Natural killer cell (primary cell): ENCODE data around the gene PPP4R3B. TPM values are rescaled to one million over a fixed set of nuclear protein-coding genes. Genes with fewer than 3 reads are reported as not detected.

ENCODE experiments used
- ATAC-seq, 3 donors: fragments of 150-1000 bp in 2 of 3; fragments of 200-7000 bp in 1 of 3; cut with Tn5 transposase; 1 replicate in 1 of 3; 2 replicates in 2 of 3; pipeline ENCODE4 v1.10.0; 2021; ENCODE audit warnings: mild to moderate bottlenecking in 2 of 3, moderate library complexity in 2 of 3
- DNase-seq, 2 donors: peaks; one replicate each; pipeline versions ENCODE4 v3.0.0 to v3.0.0-alpha.2; 2013 to 2021; ENCODE audit warnings: mixed read lengths in 1 of 2
- H3K27ac ChIP-seq: one replicate; pipeline ENCODE4 v1.5.1; 2013; ENCODE audit warnings: mild to moderate bottlenecking, low read length
- H3K27me3 ChIP-seq: one replicate; pipeline ENCODE4 v1.6.1; 2013; ENCODE audit warnings: low read length; ENCODE audit not compliant: control insufficient read depth, insufficient read depth
- H3K36me3 ChIP-seq: one replicate; pipeline ENCODE4 v1.6.1; 2013; ENCODE audit warnings: low read length; ENCODE audit not compliant: control insufficient read depth, insufficient read depth
- H3K4me1 ChIP-seq: one replicate; pipeline ENCODE4 v1.6.1; 2013; ENCODE audit warnings: low read length; ENCODE audit not compliant: control insufficient read depth, insufficient read depth
- H3K4me3 ChIP-seq: one replicate; pipeline ENCODE4 v1.5.1; 2013; ENCODE audit warnings: low read length
- H3K9me3 ChIP-seq: one replicate; pipeline ENCODE4 v1.6.1; 2013; ENCODE audit warnings: low read length; ENCODE audit not compliant: control insufficient read depth, insufficient read depth
- H3K27ac Mint-ChIP-seq, 2 donors: one replicate each; pipeline ENCODE4 v1.8.0; 2022; ENCODE audit warnings: mild to moderate bottlenecking in 2 of 2, mixed read lengths in 2 of 2, moderate library complexity in 1 of 2
- H3K27me3 Mint-ChIP-seq, 2 donors: one replicate each; pipeline ENCODE4 v1.8.0; 2022; ENCODE audit warnings: low read depth in 2 of 2, mixed read lengths in 2 of 2
- H3K36me3 Mint-ChIP-seq: one replicate; pipeline ENCODE4 v1.8.0; 2022; ENCODE audit warnings: mixed read lengths
- H3K4me1 Mint-ChIP-seq, 2 donors: one replicate each; pipeline ENCODE4 v1.8.0; 2022; ENCODE audit warnings: mixed read lengths in 2 of 2
- H3K4me3 Mint-ChIP-seq: one replicate; pipeline ENCODE4 v1.8.0; 2022; ENCODE audit warnings: mild to moderate bottlenecking, moderate library complexity, mixed read lengths
- H3K9me3 Mint-ChIP-seq, 2 donors: one replicate each; pipeline ENCODE4 v1.8.0; 2022; ENCODE audit warnings: mixed read lengths in 2 of 2
- WGBS: methylation state at CpG from one replicate; pipeline ENCODE4 v1.1.7; 2013; ENCODE audit warnings: missing lambda C conversion rate; ENCODE audit not compliant: insufficient coverage; 5-methylcytosine and 5-hydroxymethylcytosine counted together
- intact Hi-C: fragments of 100-400 bp; cut with micrococcal nuclease; formaldehyde crosslinking; loops from one replicate; pipeline ENCODE4 v1.14.2; 2022
- total RNA-seq, 4 donors: library from RNA; stranded (reverse); fragments of 120-200 nt in 1 of 4; gene quantifications; one replicate each; pipeline versions ENCODE4 v1.2.3 to v1.2.4, GENCODE V29; 2013 to 2022
- TF ChIP-seq, protein P1 (sequence below): fragments of 200-600 bp; IDR thresholded peaks from one replicate; pipeline ENCODE4 v1.8.0; 2022; ENCODE audit warnings: antibody characterized with exemption

PPP4R3B gene
- total RNA-seq, 3 donors from 2014 or later (not counting 1 experiment from before 2014, with no cell fraction given): 65.1 to 97.9 (median 84.9) TPM

DNA sequence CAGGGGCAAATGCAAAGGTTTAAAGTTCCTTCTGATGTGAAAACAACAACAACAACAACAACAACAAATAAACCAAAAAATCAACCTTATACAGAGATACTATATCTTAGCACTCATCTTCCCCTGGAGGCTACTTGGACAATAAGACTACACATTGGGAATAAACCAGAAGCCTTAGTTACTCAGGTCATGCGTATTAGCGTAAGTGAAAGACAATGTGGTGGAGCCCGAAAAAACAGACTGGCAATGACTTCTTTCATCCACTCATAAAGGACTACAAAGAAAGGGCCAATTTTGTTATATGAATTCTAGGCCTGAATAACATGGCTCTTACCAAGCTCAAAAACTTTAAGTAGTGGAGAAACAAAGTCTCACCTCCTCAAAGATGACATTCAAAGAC is 19.4 kb upstream of the PPP4R3B start:
- Mint-ChIP-seq H3K4me3 (no peak overlapping the region), H3K36me3 (peaks cover 8% of the 10 kb centered on the region), H3K4me1 (no peaks in the 10 kb centered on the region), H3K27ac (no peak overlapping the region), H3K27me3 (no peaks in the 10 kb centered on the region), H3K9me3 (no peaks in the 10 kb centered on the region)
- Histone ChIP-seq H3K4me3 (no peak overlapping the region), H3K36me3 (peaks cover 29% of the 10 kb centered on the region), H3K4me1 (no peaks in the 10 kb centered on the region), H3K9me3 (no peaks in the 10 kb centered on the region), H3K27me3 (no peaks in the 10 kb centered on the region), H3K27ac (no peak overlapping the region)
- ATAC-seq (no peak), DNase-seq (no peak)
- intact Hi-C loops: no loop called here
- TF ChIP-seq, protein P1, sequence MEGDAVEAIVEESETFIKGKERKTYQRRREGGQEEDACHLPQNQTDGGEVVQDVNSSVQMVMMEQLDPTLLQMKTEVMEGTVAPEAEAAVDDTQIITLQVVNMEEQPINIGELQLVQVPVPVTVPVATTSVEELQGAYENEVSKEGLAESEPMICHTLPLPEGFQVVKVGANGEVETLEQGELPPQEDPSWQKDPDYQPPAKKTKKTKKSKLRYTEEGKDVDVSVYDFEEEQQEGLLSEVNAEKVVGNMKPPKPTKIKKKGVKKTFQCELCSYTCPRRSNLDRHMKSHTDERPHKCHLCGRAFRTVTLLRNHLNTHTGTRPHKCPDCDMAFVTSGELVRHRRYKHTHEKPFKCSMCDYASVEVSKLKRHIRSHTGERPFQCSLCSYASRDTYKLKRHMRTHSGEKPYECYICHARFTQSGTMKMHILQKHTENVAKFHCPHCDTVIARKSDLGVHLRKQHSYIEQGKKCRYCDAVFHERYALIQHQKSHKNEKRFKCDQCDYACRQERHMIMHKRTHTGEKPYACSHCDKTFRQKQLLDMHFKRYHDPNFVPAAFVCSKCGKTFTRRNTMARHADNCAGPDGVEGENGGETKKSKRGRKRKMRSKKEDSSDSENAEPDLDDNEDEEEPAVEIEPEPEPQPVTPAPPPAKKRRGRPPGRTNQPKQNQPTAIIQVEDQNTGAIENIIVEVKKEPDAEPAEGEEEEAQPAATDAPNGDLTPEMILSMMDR: no peak
- 100% methylated on average over 3 of the region's 3 CpGs for WGBS

DNA sequence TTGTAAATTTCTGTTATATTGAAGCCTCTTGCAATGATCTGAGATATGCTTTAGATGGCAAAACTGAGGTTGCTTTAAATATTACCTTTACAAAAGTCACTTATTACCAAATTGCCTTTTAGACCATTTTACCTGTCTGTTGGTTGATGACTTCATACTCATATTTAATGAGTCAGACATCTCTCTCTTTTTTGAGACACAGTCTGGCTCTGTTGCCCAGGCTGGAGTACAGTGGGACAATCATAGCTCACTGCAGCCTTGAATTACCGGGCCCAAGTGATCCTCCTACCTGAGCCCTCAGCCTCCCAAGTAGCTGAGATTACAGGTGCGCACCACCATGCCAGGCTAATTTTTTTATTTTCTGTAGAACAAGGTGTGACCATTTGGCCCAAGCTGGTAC is 11.5 kb upstream of the PPP4R3B start:
- no peaks in the 10 kb centered on the region for H3K27me3 ChIP-seq
- DNase-seq (no peak), ATAC-seq (no peak)
- Mint-ChIP-seq H3K4me3 (no peak overlapping the region), H3K27me3 (no peaks in the 10 kb centered on the region), H3K9me3 (no peaks in the 10 kb centered on the region), H3K27ac (no peak overlapping the region), H3K36me3 (no peaks in the 10 kb centered on the region), H3K4me1 (peaks cover 29 to 32% of the 10 kb centered on the region in 2 donors)
- H3K9me3 ChIP-seq: no peaks in the 10 kb centered on the region
- no peak overlapping the region for H3K4me3 ChIP-seq
- H3K4me1 ChIP-seq: no peaks in the 10 kb centered on the region
- no peak overlapping the region for H3K27ac ChIP-seq
- intact Hi-C loops: no loop called here
- WGBS: 100% methylated on average over 2 of the region's 2 CpGs
- H3K36me3 ChIP-seq: no peaks in the 10 kb centered on the region
- TF ChIP-seq, protein P1: no peak

DNA sequence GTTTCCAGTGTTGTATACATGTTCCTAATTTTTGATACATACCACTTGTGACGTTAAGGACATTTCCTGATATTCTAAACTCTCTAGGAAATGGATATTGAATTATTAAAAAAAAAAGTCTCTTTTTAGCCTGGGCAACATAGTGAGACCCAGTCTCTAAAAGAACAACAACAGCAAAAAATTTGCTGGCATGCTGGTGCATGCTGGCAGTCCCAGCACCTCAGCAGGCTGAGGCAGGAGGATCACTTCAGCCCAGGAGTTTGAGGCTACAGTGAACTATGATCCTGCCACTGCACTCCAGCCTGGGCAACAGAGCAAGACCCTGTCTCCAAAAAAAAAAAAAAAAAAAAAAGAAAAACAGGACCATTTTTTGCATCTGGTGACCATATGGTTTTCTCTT is 10.5 kb upstream of the PPP4R3B start:
- H3K36me3 Mint-ChIP-seq: no peaks in the 10 kb centered on the region
- H3K4me1 Mint-ChIP-seq: peaks cover 39 to 42% of the 10 kb centered on the region in 2 donors
- H3K27ac Mint-ChIP-seq: no peak overlapping the region

DNA sequence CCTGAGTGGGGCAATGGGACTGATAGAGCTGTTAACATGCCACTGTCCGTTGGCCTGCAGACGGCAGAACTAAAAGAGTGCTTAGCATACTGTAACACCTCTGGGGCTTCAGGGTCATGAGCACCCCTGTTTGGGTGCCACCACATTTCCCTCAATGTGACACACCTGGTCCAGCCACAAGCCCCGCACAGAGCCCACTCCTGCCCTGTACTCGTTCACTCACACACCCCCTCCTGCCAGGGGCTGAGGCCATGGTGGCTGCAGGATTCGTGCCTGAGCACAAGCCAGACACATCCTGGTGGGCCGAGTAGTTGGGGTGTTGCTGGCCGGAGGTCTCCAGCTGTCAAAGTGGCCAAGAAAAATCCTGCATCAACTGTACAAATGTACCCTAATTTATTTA is 4.4 kb upstream of the PPP4R3B start:
- peaks cover 18% of the 10 kb centered on the region for H3K4me1 ChIP-seq
- no peak overlapping the region for H3K27ac ChIP-seq
- no peak overlapping the region for H3K4me3 Mint-ChIP-seq

More for the DNA sequence above, 10.5 kb upstream of the PPP4R3B start:
- DNase-seq (no peak), ATAC-seq (no peak)
- TF ChIP-seq, protein P1: no peak
- no CpG with 5 or more reads among the region's 1 CpG for WGBS
- no peaks in the 10 kb centered on the region for H3K9me3 ChIP-seq
- H3K4me1 ChIP-seq: no peaks in the 10 kb centered on the region
- no peak overlapping the region for H3K4me3 ChIP-seq
- no peak overlapping the region for H3K27ac ChIP-seq
- H3K4me3 Mint-ChIP-seq: no peak overlapping the region
- no peaks in the 10 kb centered on the region for H3K36me3 ChIP-seq
- no peaks in the 10 kb centered on the region for H3K27me3 ChIP-seq
- H3K9me3 Mint-ChIP-seq: no peaks in the 10 kb centered on the region
- intact Hi-C loops: no loop called here
- H3K27me3 Mint-ChIP-seq: no peaks in the 10 kb centered on the region

More for the DNA sequence above, 4.4 kb upstream of the PPP4R3B start:
- no peak overlapping the region for H3K4me3 ChIP-seq
- H3K9me3 ChIP-seq: no peaks in the 10 kb centered on the region
- intact Hi-C loops: no loop called here
- no peak for ATAC-seq
- peaks cover 60 to 65% of the 10 kb centered on the region in 2 donors for H3K4me1 Mint-ChIP-seq
- 88% methylated on average over 6 of the region's 7 CpGs for WGBS
- no peaks in the 10 kb centered on the region for H3K36me3 Mint-ChIP-seq
- H3K27me3 ChIP-seq: no peaks in the 10 kb centered on the region
- H3K27me3 Mint-ChIP-seq: no peaks in the 10 kb centered on the region
- TF ChIP-seq, protein P1: no peak
- DNase-seq: no peak
- H3K9me3 Mint-ChIP-seq: no peaks in the 10 kb centered on the region
- peaks cover 6% of the 10 kb centered on the region for H3K36me3 ChIP-seq
- H3K27ac Mint-ChIP-seq: no peak overlapping the region
